KOPT-K1 (cell line): ENCODE data around the gene OLFM3.

Source experiments
- H3K27ac ChIP-seq: fragments of 200-600 bp; sonication (generic); 2 replicates; pipeline ENCODE4 v1.5.1; 2016; ENCODE audit warnings: antibody characterized with exemption, mild to moderate bottlenecking, low read depth, low read length; ENCODE audit not compliant: poor library complexity, severe bottlenecking
- H3K36me3 ChIP-seq: fragments of 200-600 bp; sonication (generic); 2 replicates; pipeline ENCODE4 v1.5.1; 2017; ENCODE audit warnings: antibody characterized with exemption, mild to moderate bottlenecking, low read length, moderate library complexity; ENCODE audit not compliant: insufficient read depth
- H3K9me3 ChIP-seq: fragments of 200-600 bp; sonication (generic); 2 replicates; pipeline ENCODE4 v1.5.1; 2017; ENCODE audit warnings: antibody characterized with exemption, low read length, mild to moderate bottlenecking; ENCODE audit not compliant: insufficient read depth, poor library complexity, severe bottlenecking

OLFM3 gene

GRCh38 chr1:101996825-101997465 lies at the start of gene OLFM3:
Gene OLFM3 (minus strand): TSS chr1:101996926.
- H3K36me3 ChIP-seq = no peaks in the 10 kb centered on the region
- H3K9me3 ChIP-seq = no peaks in the 10 kb centered on the region
- no peak within 1 kb of the TSS for H3K27ac ChIP-seq

GRCh38 chr1:102045752-102046151 lies 49.0 kb upstream of the OLFM3 start:
- no peaks in the 10 kb centered on the region for H3K9me3 ChIP-seq
- no peaks in the 10 kb centered on the region for H3K36me3 ChIP-seq
- no peak overlapping the region for H3K27ac ChIP-seq

- no peak overlapping the region for H3K27ac ChIP-seq
- H3K9me3 ChIP-seq = no peaks in the 10 kb centered on the region
- no peaks in the 10 kb centered on the region for H3K36me3 ChIP-seq
Measured at GRCh38 chr1:102032534-102032933, 35.8 kb upstream of the OLFM3 start.

- H3K36me3 ChIP-seq = no peaks in the 10 kb centered on the region
- no peaks in the 10 kb centered on the region for H3K9me3 ChIP-seq
- no peak overlapping the region for H3K27ac ChIP-seq
Measured at GRCh38 chr1:102019530-102019929, 22.8 kb upstream of the OLFM3 start.

- Histone ChIP-seq H3K36me3 (no peaks in the 10 kb centered on the region), H3K27ac (no peak overlapping the region)
Measured at GRCh38 chr1:102015728-102016127, 19.0 kb upstream of the OLFM3 start.

GRCh38 chr1:102002057-102002456 lies 5.3 kb upstream of the OLFM3 start:
- Histone ChIP-seq H3K9me3 (no peaks in the 10 kb centered on the region), H3K27ac (no peak overlapping the region), H3K36me3 (no peaks in the 10 kb centered on the region)

More at GRCh38 chr1:102015728-102016127, 19.0 kb upstream of the OLFM3 start:
- no peaks in the 10 kb centered on the region for H3K9me3 ChIP-seq

GRCh38 chr1:101995984-101996745 lies 561 bp downstream of the OLFM3 start:
- Histone ChIP-seq H3K27ac (no peak overlapping the region), H3K9me3 (no peaks in the 10 kb centered on the region), H3K36me3 (no peaks in the 10 kb centered on the region)

GRCh38 chr1:101993710-101994109 lies 3.0 kb downstream of the OLFM3 start:
- H3K36me3 ChIP-seq = no peaks in the 10 kb centered on the region
- no peak overlapping the region for H3K27ac ChIP-seq
- H3K9me3 ChIP-seq = no peaks in the 10 kb centered on the region

GRCh38 chr1:101992821-101993575 lies 3.7 kb downstream of the OLFM3 start:
- Histone ChIP-seq H3K27ac (no peak overlapping the region), H3K9me3 (no peaks in the 10 kb centered on the region), H3K36me3 (no peaks in the 10 kb centered on the region)

- Histone ChIP-seq H3K27ac (no peak overlapping the region), H3K36me3 (no peaks in the 10 kb centered on the region), H3K9me3 (no peaks in the 10 kb centered on the region)
Measured at GRCh38 chr1:101980974-101981373, 15.8 kb downstream of the OLFM3 start.

GRCh38 chr1:101977266-101977665 lies 19.5 kb downstream of the OLFM3 start:
- no peaks in the 10 kb centered on the region for H3K36me3 ChIP-seq
- no peaks in the 10 kb centered on the region for H3K9me3 ChIP-seq

GRCh38 chr1:101976161-101976560 lies 20.6 kb downstream of the OLFM3 start:
- no peaks in the 10 kb centered on the region for H3K9me3 ChIP-seq
- H3K36me3 ChIP-seq = no peaks in the 10 kb centered on the region
- no peak overlapping the region for H3K27ac ChIP-seq

More at GRCh38 chr1:101977266-101977665, 19.5 kb downstream of the OLFM3 start:
- H3K27ac ChIP-seq = no peak overlapping the region

GRCh38 chr1:101975371-101975770 lies 21.4 kb downstream of the OLFM3 start:
- Histone ChIP-seq H3K27ac (no peak overlapping the region), H3K9me3 (no peaks in the 10 kb centered on the region), H3K36me3 (no peaks in the 10 kb centered on the region)

GRCh38 chr1:101974599-101975274 lies 22.0 kb downstream of the OLFM3 start:
- H3K9me3 ChIP-seq = no peaks in the 10 kb centered on the region

GRCh38 chr1:101971304-101971703 lies 25.4 kb downstream of the OLFM3 start:
- H3K9me3 ChIP-seq = no peaks in the 10 kb centered on the region
- no peaks in the 10 kb centered on the region for H3K36me3 ChIP-seq
- no peak overlapping the region for H3K27ac ChIP-seq

More at GRCh38 chr1:101974599-101975274, 22.0 kb downstream of the OLFM3 start:
- Histone ChIP-seq H3K36me3 (no peaks in the 10 kb centered on the region), H3K27ac (no peak overlapping the region)
